Activated CD4-positive, CD25-positive, alpha-beta regulatory T cell treated with anti-CD3 and anti-CD28 coated beads, Interleukin-2, amount 50 U/mL, for 72 hours (primary cell): Measurements from ENCODE around the gene DOCK7.
A peak's percentile ranks its signal among the peaks of the same experiment; 100 is the strongest.
"Not testable (repeated sequence)": the region's sequence is repeated elsewhere in the genome, so short reads cannot be mapped to it uniquely, and the experiment has no call there.

Source experiments
- DNase-seq: peaks from one replicate; pipeline ENCODE4 v3.0.0; 2021

The DOCK7 gene, protein sequence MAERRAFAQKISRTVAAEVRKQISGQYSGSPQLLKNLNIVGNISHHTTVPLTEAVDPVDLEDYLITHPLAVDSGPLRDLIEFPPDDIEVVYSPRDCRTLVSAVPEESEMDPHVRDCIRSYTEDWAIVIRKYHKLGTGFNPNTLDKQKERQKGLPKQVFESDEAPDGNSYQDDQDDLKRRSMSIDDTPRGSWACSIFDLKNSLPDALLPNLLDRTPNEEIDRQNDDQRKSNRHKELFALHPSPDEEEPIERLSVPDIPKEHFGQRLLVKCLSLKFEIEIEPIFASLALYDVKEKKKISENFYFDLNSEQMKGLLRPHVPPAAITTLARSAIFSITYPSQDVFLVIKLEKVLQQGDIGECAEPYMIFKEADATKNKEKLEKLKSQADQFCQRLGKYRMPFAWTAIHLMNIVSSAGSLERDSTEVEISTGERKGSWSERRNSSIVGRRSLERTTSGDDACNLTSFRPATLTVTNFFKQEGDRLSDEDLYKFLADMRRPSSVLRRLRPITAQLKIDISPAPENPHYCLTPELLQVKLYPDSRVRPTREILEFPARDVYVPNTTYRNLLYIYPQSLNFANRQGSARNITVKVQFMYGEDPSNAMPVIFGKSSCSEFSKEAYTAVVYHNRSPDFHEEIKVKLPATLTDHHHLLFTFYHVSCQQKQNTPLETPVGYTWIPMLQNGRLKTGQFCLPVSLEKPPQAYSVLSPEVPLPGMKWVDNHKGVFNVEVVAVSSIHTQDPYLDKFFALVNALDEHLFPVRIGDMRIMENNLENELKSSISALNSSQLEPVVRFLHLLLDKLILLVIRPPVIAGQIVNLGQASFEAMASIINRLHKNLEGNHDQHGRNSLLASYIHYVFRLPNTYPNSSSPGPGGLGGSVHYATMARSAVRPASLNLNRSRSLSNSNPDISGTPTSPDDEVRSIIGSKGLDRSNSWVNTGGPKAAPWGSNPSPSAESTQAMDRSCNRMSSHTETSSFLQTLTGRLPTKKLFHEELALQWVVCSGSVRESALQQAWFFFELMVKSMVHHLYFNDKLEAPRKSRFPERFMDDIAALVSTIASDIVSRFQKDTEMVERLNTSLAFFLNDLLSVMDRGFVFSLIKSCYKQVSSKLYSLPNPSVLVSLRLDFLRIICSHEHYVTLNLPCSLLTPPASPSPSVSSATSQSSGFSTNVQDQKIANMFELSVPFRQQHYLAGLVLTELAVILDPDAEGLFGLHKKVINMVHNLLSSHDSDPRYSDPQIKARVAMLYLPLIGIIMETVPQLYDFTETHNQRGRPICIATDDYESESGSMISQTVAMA (N-terminal part only)

DNA sequence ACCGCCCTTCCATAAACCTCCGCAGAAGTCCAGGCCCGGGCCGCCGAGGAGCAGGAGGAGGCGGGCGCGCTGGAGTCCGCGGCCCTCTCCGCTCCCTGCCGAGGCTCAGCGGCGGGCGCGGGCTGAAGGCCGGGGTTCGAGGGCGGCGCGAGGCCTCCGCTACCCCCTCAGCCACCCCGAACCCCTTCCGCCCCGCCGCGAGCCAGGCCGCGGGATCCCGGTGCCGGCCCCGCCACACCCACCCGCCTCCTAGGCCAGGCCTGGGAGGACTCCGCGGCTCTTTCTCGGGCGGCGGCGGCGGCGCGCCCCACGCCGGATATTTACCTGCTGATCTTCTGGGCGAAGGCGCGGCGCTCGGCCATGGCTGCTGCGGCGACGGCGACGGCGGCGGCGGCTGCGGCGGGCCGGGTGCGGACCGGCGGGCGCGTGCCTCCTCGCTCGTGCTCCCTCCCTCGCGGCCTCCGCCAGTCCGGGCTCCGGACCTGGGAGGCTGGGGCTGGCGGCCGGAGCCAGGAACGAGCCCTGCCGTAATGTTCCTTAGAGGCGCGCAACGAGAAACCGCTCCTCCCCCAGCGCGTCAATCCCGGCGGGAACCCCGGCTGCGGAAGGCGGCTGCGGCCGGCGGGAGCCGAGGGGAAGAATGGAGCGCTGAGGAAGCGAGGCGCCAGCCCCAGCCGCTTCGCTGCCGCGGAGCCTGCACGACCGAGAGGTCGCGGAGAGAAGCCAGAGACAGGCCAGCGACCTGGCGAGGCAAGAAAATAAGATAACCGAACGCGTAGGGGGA, at the start of gene DOCK7:
Gene DOCK7 (minus strand): TSS at position 484 of the 784 bp plus-strand sequence. CDS start 122 bp downstream, at position 362.
- DNase-seq, result peak; percentile 57

DNA sequence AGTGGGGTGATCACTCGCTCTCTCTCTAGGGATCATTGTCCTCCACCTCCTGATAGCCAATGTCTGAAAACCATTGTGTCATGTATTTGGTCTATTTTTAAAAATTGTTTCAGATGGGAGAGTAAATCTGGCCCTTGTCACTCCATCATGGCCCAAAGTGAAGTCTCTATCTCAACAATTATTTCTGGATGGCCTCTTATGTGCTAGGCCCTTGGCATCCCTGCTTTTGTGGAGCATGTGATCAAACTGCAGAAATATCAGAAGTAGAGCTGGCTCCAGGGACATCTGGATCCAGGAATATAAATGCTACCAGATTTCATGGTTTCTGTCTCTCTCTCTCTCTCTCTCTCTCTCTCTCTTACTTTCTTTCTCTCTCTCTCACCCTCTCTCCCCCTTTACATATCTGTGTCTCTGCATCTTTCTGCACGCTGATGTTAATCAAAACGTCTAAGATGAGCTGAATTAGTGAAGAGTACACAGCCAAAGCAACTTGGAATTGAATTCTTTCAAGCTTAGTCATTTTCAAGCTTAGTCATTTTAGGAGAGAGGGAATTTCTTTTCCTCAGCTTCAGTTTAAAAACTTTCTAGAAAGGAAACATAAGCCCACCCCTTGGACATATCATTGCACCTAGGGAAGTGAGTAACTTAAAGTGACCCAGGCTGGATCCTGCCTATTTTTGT, 47.4 kb upstream of the DOCK7 start:
- DNase-seq, result no peak

DNA sequence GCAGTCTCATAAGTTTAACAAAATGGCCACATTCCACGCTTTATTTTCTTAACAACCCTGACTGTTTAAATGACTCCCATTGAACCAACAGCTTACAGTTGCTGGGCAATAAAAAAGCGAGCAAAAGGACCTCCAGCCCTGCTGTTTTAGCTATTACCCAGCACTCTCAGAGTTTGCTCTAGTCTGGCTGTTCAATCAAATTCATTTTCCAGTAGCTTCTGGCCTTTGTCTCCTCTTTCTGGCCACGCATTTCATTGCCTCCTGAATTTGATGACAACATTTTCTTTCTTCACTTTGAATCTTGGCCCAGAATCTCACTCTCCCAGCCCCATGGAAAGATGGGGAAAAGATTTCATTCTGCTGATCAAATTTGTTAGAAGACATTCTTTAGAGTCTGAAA, 44.1 kb upstream of the DOCK7 start:
- no peak for DNase-seq

DNA sequence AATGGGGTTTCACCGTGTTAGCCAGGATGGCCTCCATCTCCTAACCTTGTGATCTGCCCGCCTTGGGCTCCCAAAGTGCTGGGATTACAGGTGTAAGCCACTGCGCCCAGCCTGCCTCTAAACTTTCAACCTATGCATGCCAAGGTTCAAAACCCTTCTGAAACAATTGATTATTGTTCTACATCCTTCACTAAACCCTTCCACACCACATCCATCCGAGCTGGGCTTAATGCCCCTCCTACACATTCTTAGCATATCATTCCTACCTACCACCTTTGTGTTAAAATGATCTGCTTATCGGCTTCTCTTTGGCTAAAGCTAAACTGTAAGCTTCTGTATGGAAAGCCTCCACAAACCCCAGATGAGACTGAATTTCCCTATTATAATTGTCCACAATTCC, 40.8 kb upstream of the DOCK7 start:
- DNase-seq, result no peak

DNA sequence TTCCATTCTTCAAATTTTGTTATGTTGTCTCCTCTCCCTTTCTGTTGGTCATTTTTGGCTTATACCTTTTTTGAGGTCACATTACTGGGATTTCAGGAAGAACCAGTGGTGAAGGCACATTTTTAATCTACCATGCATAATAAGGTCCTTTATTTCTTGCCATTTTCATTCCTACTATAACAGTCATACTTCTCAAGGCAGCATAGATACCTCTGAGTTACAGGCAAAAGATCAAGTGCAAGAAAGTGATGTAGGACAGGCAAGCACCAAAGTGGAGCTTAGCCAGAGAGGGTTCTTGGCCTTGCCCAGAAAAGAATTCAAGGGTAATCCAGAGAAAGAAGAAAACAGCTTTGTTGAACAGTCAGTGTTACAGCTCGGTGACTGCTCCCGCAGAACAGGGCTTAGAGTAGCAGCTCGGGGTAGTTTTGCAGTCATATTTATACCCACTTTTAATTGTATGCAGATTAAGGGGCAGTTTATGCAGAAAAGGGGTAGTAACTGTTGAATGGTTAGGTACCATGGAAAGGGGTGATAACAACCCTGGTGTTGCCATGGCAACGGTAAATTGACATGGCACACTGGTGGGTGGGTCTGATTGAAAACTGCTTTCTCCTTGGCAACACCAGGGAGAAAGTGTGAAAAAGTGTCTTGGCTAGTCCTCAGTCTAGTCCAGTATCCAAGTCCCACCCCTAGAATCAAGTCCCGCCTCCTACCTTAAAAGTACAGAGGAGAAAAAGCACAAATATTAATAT, 39.6 kb upstream of the DOCK7 start:
- no peak for DNase-seq

DNA sequence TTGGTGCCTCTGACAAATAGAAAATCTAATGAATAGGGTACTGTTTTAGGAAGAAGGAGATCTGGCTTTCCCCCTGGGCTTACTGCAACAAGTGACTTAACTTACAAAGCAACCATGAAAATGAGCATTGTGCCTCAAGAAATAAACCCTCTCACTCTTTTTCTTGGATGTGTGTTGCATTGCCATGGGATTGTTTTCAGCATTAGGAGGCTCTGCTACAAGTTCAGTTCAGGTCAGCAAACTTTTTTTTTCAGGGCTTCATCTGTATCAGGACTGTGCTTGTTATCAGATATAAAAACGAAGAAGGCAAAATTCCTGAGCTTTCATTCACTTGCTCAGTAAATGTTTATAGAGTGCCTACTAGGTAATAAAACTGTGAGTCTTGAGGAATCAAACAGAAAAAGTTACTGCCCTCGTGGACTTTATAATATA, 37.8 kb upstream of the DOCK7 start:
- no peak for DNase-seq

DNA sequence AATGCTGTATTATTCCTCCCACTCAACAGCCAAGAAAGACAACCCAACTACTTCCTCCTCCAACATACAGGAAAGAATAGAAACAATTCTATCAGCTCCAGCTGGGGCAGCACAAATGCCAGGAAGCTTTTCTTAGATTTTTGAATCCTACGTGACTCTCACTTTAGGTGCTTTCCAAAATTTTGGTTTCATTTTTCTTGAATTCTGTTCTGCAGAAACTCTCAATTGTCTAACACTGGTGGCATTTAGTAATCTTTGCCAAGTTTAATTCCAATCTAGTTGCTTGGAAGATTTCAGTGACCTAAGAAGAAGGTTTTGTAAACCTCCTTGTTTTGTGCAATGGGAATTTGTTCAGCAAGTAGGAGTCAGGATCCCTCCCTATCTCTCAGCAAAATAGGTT, 37.1 kb upstream of the DOCK7 start:
- DNase-seq, result no peak

DNA sequence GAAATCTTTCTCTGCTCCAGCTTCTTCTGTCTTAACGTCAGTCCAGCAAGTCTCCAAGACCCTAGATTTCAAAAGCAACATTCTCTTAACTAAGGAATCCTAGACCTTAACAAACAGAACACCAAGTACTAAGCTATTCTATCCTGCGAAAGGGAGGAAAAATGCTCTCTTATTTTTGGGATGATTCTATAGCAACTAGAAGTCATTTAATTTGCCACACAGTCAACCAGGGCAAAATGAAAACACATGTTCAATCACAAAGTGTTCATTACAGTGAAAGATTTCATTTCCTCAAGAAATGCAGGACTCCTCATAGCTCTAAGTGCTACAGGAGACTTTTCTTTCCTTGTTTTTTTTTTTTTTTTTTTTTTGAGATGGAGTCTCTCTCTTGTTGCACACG, 36.2 kb upstream of the DOCK7 start:
- no peak for DNase-seq

DNA sequence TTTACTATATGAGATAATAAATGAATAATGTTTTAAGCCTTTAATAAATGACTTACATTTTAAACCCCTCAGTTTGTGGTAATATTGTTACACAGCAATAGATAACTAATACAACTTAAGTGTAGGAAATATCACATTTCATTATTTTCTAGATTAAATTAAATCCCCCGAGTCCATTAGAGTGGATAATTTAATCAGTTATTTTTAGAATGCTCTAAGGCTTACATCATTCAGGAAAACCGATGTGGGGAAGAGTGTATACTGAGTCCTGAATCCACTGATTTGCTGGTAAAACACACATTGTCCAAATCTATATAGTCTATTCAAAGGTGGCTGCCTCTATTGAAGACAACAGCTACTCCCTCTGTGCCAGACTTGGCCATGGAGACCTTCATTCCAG, 35.7 kb upstream of the DOCK7 start:
- DNase-seq, result no peak

DNA sequence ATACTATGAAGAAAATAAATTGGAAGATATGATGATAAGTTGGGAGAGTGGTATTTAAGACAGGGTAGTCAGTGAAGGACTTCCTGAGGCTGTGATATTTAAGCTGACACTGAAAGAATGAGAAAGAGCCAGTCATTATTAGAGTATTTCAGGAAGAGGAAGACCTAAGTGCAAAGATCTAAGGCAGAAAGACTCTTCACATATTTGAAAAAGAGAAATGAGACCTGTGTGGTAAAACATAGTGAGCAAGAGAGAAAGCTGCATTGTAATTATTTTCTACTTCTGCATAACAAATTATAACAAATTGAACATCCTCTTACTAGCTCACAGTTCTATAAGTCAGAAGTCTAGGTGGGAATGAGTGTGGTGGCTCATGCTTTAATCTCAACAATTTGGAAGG, 34.6 kb upstream of the DOCK7 start:
- no peak for DNase-seq

DNA sequence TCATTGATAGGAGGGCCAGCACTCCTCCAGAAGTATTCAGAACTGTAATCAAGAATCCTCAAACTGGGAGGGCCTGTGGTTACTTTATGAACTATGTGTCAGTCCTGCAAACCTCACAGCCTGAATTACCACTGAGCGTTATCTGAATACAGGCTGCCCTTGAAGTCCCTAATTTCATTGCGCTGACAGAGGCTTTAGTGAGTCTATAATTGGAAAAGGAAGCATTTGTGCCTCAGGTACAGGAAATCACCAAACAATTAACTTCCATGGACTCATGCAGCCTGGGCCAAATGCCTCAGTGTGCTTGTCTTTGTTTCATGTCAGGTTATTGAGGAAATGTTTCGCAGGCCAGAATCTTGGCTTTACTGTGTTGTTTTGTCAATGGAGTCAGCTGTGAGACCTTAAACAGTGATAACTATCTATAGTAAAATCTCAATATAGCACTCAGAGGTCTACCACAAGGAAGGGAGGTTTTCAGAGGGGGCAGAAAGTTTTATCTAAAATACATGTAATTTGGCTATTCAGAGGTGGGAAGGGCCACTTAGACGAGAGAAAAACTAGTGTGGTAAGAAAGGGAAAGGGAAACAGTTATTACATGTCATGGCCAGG, 32.9 kb upstream of the DOCK7 start:
- DNase-seq, result no peak

DNA sequence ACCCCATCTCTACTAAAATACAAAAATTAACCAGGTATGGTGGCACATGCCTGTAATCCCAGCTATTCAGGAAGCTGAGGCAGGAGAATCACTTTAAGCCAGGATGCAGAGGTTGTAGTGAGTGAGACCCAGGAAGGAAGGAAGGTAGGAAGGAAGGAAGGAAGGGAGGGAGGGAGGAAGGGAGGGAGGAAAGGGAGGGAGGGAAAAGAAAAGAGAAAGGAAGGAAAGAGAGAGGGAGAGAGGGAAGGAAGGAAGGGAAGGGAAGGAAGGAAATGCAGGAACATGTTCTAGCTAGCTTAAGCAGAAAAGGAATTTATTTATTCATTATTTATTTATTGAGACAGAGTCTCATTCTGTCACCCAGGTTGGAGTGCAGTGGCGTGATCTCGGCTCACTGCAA, 30.2 kb upstream of the DOCK7 start:
- not testable (repeated sequence) for DNase-seq

DNA sequence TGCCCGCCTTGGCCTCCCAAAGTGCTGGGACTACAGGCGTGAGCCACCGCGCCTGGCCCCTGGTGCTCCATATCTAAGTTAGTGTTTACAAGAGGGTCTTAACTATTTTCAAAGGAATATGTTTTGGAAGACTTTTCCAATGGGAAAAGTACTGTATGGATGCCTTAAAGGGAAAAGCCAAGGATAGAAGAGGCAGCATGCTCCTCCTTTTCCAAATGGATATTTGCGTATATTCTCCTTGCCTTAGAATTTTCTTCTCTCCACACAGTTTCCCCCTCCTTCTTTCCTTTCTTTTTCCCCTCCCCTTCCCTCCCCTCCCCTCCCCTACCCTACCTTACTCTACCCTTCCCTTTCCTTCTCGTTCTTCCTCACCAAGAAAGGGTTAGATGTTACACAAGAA, 29.3 kb upstream of the DOCK7 start:
- no peak for DNase-seq

DNA sequence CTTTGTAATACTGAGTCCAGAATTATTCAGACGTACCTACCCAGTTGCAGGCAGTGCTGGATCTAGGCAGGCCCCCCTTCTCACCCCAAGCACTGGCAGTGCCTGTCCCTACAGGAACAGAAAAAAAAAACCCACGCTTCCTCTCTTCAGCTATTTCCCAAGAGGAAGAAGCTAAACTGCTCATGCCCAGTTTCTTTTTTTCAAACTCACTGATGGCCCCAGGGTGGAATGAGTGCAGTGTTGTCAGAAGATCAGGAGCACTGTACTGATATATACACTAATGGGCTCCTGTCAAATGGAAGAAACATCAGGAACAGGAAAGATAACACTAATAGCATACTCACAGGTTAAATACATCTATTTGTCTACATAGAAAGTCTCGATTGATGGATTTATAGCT, 28.2 kb upstream of the DOCK7 start:
- DNase-seq, result no peak

DNA sequence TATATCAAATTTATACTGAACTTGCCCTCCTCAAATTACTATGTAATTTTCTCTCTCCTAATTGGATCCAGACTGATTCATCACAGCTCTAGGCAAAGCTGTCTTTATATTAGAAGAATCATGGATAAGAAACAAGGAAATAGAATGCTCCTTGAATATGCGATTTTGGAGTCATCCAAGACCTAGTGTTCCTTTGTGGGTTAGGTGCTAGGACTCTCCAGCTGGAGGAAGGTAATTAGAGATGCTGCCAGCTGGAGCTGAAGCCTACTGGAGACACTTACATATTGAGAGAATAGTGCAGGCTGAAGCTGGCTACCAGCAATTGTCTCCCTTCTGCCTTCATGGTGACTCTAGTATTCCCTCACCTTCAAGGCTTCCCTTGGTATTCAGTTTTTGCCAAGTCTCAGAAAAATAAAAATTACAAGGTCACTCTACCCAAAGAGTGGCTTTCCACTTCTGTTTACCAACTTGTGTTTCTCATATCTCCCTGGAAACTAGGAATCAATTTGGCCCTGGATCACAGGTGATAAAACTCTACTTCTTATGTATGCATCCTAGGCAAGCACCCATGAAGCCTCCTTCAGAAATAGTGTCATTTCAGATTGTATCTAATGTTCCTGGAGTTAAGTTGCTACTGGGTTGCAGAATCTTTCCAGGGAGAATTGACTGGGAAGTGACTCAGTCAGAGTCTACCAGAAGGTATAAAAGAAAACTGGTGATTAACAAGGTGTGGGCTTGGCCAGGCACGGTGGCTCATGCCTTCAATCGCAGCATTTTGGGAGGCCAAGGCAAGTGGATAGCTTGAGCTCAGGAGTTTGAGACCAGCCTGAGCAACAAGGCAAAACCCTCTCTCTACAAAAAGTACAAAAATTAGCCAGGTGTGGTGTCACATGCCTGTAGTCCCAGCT, 24.4 kb upstream of the DOCK7 start:
- DNase-seq, result no peak

DNA sequence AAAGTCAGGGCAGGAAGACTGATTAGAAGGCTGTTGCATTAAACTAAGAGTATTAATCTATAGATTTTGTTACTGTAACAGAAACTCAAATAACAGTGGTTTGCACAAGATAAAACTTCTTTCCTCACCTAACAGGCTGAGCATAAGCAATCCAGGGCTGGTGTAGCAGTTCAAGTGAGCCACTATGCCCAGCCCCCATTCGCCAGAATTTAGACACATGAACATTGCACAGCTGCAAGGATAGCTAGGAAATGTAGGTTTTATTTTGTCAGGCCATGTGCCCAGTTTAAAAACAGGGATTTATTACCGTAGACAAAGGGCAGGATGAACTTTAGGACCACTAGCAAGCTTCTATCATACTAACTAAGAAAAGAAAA, 19.5 kb upstream of the DOCK7 start:
- no peak for DNase-seq

DNA sequence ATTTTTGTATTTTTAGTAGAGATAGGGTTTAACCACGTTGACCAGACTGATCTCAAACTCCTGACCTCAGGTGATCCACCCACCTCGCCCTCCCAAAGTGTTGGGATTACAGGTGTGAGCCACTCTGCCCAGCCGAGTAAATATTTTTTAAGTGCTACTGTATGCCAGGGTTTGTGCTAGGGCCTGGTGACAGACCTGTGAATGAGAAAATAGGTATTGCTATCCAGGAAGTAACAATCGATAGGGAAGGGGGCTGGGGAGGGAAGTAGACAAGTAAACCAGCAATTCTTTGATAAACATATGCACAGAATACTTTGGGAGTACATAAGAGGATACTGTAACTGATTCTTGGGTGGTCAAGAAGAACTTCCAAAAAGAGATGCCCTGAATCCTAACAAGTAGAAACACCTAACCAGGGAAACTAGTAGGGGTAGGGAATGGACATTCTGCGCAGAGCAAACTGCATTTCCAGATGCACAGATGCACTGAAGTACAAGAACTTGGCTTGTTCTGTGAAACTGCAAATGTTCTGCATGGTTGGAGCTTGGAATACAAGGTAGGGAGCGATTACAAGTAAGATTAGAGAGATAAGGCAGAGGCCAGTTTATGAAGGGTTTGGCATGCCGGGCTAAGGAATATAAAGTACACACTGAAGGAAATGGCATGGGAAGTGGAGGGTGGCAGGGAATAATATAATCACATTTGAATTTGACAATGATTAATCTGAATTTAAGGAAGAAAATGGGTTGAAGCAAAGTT, 19.0 kb upstream of the DOCK7 start:
- DNase-seq, result no peak

DNA sequence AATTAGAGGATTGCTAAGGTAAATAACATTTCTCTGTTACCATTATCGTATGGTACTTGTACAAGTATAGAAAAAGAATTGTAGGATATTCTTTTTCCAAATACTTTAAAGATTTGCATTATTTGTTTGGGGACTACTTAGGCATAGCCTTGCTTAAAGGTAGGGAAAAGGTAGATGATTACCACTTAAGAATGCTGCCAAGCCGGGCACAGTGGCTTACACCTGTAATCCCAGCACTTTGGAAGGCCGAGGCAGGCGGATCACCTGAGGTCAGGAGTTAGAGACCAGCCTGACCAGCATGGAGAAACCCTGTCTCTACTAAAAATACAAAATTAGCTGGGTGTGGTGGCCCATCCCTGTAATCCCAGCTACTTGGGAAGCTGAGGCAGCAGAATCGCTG, 10.0 kb upstream of the DOCK7 start:
- not testable (repeated sequence) for DNase-seq

DNA sequence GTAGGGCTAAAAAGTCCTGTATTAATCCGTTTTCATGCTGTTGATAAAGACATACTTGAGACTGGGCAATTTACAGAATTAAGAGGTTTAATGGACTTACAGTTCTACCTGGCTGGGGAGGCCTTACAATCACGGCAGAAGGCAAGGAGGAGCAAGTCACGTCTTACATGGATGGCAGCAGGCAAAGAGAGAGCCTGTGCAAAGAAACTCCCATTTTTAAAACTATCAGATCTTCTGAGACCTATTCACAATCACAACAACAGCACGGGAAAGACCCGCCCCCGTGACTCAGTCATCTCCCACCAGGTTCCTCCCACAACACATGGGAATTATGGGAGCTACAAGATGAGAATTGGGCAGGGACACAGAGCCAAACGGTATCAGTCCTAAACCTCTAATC, 6.3 kb upstream of the DOCK7 start:
- DNase-seq, result not testable (repeated sequence)
